Left cardiac atrium (tissue), 4 donors: Measurements from ENCODE around the gene GPR137B. TPM values are rescaled to one million over a fixed set of nuclear protein-coding genes. Genes with fewer than 3 reads are reported as not detected.

ENCODE experiments used
- ATAC-seq, 2 donors: fragments of 200-7000 bp; cut with Tn5 transposase; one replicate each; pipeline ENCODE4 v1.9.1; 2020; ENCODE audit warnings: mild to moderate bottlenecking in 2 of 2, moderate library complexity in 2 of 2
- DNase-seq: peaks from one replicate; pipeline ENCODE4 v3.0.0-alpha.2; 2020
- intact Hi-C, 2 donors: fragments of 100-400 bp; cut with DNase I; formaldehyde crosslinking; loops; one replicate each; pipeline versions ENCODE4 v1.14.1 to v1.15.1; 2022 to 2023
- total RNA-seq, 2 donors: library from RNA; stranded (reverse); fragmentation: NEBNext Ultra II Directional; extraction: Animal tissue kit (Norgen Biotek cat#: 25700); gene quantifications; one replicate each; pipeline ENCODE4 v1.2.1, GENCODE V29; 2021
- donor health status: DM: no; HTN: yes; CAD: no.
- donor health status: DM: no; HTN: yes; CAD: no; lungs with severe emphysema.
- donor health status: DM: yes; HTN: yes; CAD: no.
- donor health status: Dilated cardiomyopathy.

GPR137B gene
- total RNA-seq, 2 donors from 2014 or later, result 20.6 to 25.0 TPM

- DNase-seq, result no peak
- no peak for ATAC-seq
- intact Hi-C loops, result no loop called here
These were observed 69.5 kb downstream of the GPR137B start for GRCh38 chr1:236211815-236212214.

- intact Hi-C loops, result no loop called here
- no peak for DNase-seq
- ATAC-seq, result no peak
These were observed 71.2 kb downstream of the GPR137B start for GRCh38 chr1:236213534-236213933.

- intact Hi-C loops, result no loop called here
- ATAC-seq, result no peak
These were observed 72.4 kb downstream of the GPR137B start for GRCh38 chr1:236214761-236215160.

GRCh38 chr1:236220473-236220872, 78.1 kb downstream of the GPR137B start:
- no peak for DNase-seq
- ATAC-seq, result no peak
- intact Hi-C loops, result no loop called here

More at GRCh38 chr1:236214761-236215160, 72.4 kb downstream of the GPR137B start:
- no peak for DNase-seq

- DNase-seq (no peak), ATAC-seq (no peak)
- intact Hi-C loops, result no loop called here
These were observed 80.3 kb downstream of the GPR137B start for GRCh38 chr1:236222632-236223031.

GRCh38 chr1:236228411-236228810, 86.1 kb downstream of the GPR137B start:
- intact Hi-C loops, result no loop called here
- DNase-seq (no peak), ATAC-seq (no peak)

GRCh38 chr1:236235116-236235515, 92.8 kb downstream of the GPR137B start:
- ATAC-seq, result no peak
- no peak for DNase-seq
- intact Hi-C loops, result no loop called here

GRCh38 chr1:236239092-236239585, 96.8 kb downstream of the GPR137B start:
- ATAC-seq (no peak), DNase-seq (no peak)
- intact Hi-C loops, result no loop called here

GRCh38 chr1:236240675-236241074, 98.3 kb downstream of the GPR137B start:
- intact Hi-C loops, result no loop called here
- ATAC-seq (no peak), DNase-seq (no peak)

- no peak for ATAC-seq
These were observed 100.2 kb downstream of the GPR137B start for GRCh38 chr1:236242568-236242967.

GRCh38 chr1:236247286-236247685, 104.9 kb downstream of the GPR137B start:
- intact Hi-C loops, result no loop called here
- no peak for ATAC-seq
- no peak for DNase-seq

More at GRCh38 chr1:236242568-236242967, 100.2 kb downstream of the GPR137B start:
- no peak for DNase-seq
- intact Hi-C loops, result no loop called here

- intact Hi-C loops, result no loop called here
- ATAC-seq (no peak), DNase-seq (no peak)
These were observed 109.2 kb downstream of the GPR137B start for GRCh38 chr1:236251587-236251986.

GRCh38 chr1:236253119-236253518, 110.8 kb downstream of the GPR137B start:
- intact Hi-C loops, result no loop called here
- DNase-seq, result no peak
- ATAC-seq, result no peak

- no peak for DNase-seq
- ATAC-seq, result no peak
- intact Hi-C loops, result no loop called here
These were observed 111.7 kb downstream of the GPR137B start for GRCh38 chr1:236253918-236254637.

- ATAC-seq, result no peak
- no peak for DNase-seq
- intact Hi-C loops, result no loop called here
These were observed 114.9 kb downstream of the GPR137B start for GRCh38 chr1:236257216-236257615.

GRCh38 chr1:236258114-236258622, 115.8 kb downstream of the GPR137B start:
- ATAC-seq, result no peak
- intact Hi-C loops, result no loop called here
- no peak for DNase-seq

Other genes starting within 250 kb of the GPR137B start
- gene NID1, start 77.4 kb upstream of the GPR137B start, total RNA-seq, result 10 to 100 TPM; 70.6 to 86.8 TPM
- 1 to 10 TPM; 4.7 to 5.5 TPM for gene ERO1B, start 139.4 kb downstream of the GPR137B start, total RNA-seq